Right cardiac atrium (tissue), 5 donors: ENCODE data around the gene NEK2. TPM values are rescaled to one million over a fixed set of nuclear protein-coding genes. Genes with fewer than 3 reads are reported as not detected.
"Not testable (repeated sequence)": the region's sequence is repeated elsewhere in the genome, so short reads cannot be mapped to it uniquely, and the experiment has no call there.

Experiments
- ATAC-seq, 2 donors: fragments of 200-7000 bp; cut with Tn5 transposase; one replicate each; pipeline versions ENCODE4 v1.8.0 to v1.9.1; 2020; ENCODE audit warnings: moderate library complexity in 2 of 2, mild to moderate bottlenecking in 1 of 2
- DNase-seq, 3 donors: peaks; one replicate each; pipeline ENCODE4 v3.0.0-alpha.2; 2020
- H3K27ac ChIP-seq: one replicate; pipeline ENCODE4 v1.5.1; 2013; ENCODE audit warnings: mild to moderate bottlenecking, low read length, control low read depth, moderate library complexity
- H3K27me3 ChIP-seq: one replicate; pipeline ENCODE4 v1.6.1; 2013; ENCODE audit not compliant: control insufficient read depth, insufficient read depth
- H3K4me1 ChIP-seq: one replicate; pipeline ENCODE4 v1.6.1; 2013; ENCODE audit warnings: low read length; ENCODE audit not compliant: control insufficient read depth, insufficient read depth
- H3K4me3 ChIP-seq: one replicate; pipeline ENCODE4 v1.5.1; 2013; ENCODE audit warnings: low read length, control low read depth
- H3K9me3 ChIP-seq: one replicate; pipeline ENCODE4 v1.6.1; 2013; ENCODE audit warnings: low read length; ENCODE audit not compliant: control insufficient read depth
- WGBS: extraction: QIAGEN DNeasy Blood & Tissue Kit; methylation state at CpG from one replicate; pipeline ENCODE4 v1.1.7; 2013; 5-methylcytosine and 5-hydroxymethylcytosine counted together
- intact Hi-C, 4 donors: fragments of 100-400 bp; cut with DNase I; formaldehyde crosslinking; loops; one replicate each; pipeline versions ENCODE4 v1.11.0 to v1.14.0; 2022 to 2023
- polyA plus RNA-seq: library from polyadenylated mRNA; stranded (reverse); fragments of 200-250 nt; gene quantifications from one replicate; pipeline ENCODE4 v1.2.3, GENCODE V29; 2013
- total RNA-seq, 4 donors: library from RNA; stranded (reverse); fragmentation: NEBNext Ultra II Directional; extraction: Animal tissue kit (Norgen Biotek cat#: 25700); gene quantifications; one replicate each; pipeline ENCODE4 v1.2.1, GENCODE V29; 2021
- donor health status: healthy with polysubstance abuse.
- donor health status: DM: no; HTN: yes; CAD: no.
- donor health status: DM: no; HTN: no; CAD: no.
- donor health status: DM: no; HTN: yes; CAD: no; lungs with severe emphysema.
- donor health status: DM: yes; HTN: yes; CAD: no.

Gene NEK2
- total and polyA plus RNA-seq, 5 donors: 0.25 to 0.80 (median 0.44) TPM; not detected in 2

DNA sequence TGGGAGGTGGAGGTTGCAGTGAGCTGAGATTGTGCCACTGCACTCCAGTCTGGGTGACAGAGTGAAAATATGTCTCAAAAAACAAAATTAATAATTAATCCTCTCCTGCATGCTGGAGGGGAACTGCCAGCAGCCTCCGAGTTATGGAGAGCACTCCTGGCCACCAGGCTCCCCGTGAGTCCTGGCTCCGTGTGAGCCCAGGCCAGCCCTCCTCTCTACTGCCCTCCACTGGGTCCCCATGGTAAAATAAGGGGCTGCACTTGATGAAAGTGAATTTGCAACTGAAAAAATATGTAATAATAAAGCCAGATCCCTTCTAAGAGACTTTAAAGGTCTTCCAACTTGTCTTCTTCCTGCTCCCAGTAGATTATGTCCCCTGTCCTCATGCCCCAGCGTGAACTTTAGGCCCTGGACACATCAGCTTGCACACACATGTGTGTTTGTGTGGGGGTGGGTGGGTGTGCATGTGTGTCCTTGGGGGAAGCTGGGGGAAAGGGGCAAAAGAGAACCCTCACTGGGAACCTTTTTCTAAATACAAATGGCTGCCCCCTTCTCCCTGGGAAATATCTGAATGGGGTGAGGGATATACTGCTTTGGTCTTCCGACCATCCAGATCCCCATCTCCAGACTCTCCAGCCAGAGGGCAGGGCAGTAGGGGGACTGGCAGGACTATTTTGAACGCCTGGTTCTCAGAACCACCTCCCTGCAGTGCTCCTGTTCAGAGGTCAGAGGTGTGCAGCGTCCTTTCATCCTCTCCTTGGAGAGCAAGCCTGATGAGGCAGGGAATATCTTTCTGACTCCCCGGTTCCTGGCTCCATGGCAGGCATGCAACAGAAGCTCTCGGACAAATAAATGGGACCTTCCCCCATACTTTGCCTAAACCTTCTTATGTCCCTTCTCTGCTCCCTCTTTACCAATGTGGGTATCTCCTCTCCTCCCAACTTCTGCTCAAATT is 26.2 kb downstream of the NEK2 start:
- Histone ChIP-seq H3K27ac (no peak overlapping the region), H3K27me3 (no peaks in the 10 kb centered on the region), H3K9me3 (no peaks in the 10 kb centered on the region), H3K4me3 (no peak overlapping the region), H3K4me1 (no peaks in the 10 kb centered on the region)
- 59% methylated on average over 9 of the region's 9 CpGs for WGBS
- ATAC-seq (peak; percentile 85 to 86), DNase-seq (peak in 2 of 3 donors; percentile 60 to 82)
- intact Hi-C loops: loop anchor here in 1 of 4 donors (5.0 kb wide), 1 partner anchor 72 kb away; the partner anchor contains the start of gene SLC30A1

DNA sequence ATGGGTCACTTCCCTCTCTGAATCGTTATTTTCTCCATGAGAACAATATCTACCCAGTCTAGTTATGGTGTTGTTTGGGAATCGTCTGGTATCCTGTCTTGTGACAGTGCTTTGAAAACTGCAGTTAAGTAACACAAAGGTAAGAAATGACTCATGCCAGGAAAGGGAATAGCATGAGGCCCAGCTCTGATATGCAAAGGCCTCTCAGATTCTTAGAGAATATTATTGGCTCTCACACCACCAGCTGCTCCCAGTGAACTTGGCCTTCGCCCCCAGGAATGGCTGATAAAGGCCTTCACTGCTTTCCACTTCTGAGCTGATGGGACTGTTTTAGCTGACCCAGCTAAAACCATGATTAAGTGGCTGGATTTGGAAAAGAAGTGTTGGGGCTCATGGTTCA is 27.1 kb downstream of the NEK2 start:
- ATAC-seq: peak in 1 of 2 donors; percentile 32
- intact Hi-C loops: loop anchor here in 1 of 4 donors (5.0 kb wide), 1 partner anchor 71 kb away; the partner anchor contains the start of gene SLC30A1

DNA sequence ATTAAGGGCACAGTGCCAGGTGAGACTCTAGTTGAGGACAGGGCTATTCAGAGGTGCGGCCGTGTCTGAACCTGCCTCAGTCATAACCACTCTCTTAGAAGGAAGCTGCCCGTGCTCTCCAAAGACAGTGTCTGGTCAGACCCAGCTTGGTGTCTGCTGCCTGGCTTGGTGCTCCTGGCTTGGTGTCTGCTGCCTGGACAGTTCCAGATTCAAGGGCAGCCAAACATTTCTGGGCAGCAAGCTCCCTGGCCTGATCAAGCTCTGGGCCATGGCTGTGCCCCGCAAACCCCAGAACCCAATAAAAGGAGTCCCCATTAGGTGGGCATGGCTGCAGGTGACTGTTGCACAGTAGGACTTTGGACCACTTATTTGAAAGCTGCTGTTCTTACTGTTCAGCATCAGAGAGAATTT is 27.7 kb downstream of the NEK2 start:
- Histone ChIP-seq H3K4me1 (peaks cover 2% of the 10 kb centered on the region), H3K27me3 (no peaks in the 10 kb centered on the region), H3K4me3 (no peak overlapping the region), H3K9me3 (no peaks in the 10 kb centered on the region), H3K27ac (no peak overlapping the region)
- no peak for ATAC-seq
- intact Hi-C loops: loop anchor here in 1 of 4 donors (5.0 kb wide), 1 partner anchor 70 kb away; the partner anchor contains the start of gene SLC30A1
- DNase-seq: no peak
- 86% methylated on average over 4 of the region's 4 CpGs for WGBS

More for the DNA sequence above, 27.1 kb downstream of the NEK2 start:
- no peak overlapping the region for H3K4me3 ChIP-seq
- H3K9me3 ChIP-seq: no peaks in the 10 kb centered on the region
- H3K27me3 ChIP-seq: no peaks in the 10 kb centered on the region
- no peak for DNase-seq
- WGBS: 53% methylated on average over 3 of the region's 3 CpGs
- peaks cover 2% of the 10 kb centered on the region for H3K4me1 ChIP-seq
- no peak overlapping the region for H3K27ac ChIP-seq

DNA sequence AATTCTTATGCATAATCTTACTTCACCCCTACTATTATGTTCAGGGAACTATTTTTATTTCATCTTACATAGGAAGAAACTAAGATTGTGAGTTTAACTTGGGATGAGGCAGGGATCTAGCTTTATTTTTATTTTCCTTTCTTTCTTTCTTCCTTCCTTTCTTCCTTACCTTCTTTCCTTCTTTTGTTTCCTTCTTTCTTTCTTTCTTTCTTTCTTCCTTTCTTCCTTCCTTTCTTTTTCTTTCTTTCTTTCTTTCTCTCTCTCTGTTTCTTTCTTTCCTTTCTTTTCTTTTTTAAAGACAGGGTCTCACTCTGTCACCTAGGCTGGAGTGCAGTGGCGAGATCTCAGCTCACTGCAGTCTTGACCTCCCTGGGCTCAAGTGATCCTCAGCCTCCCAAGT is 28.9 kb downstream of the NEK2 start:
- ATAC-seq (no peak), DNase-seq (no peak)
- intact Hi-C loops: loop anchor here in 1 of 4 donors (5.0 kb wide), 1 partner anchor 69 kb away; the partner anchor contains the start of gene SLC30A1
- 95% methylated on average over 1 of the region's 1 CpG for WGBS
- H3K4me1 ChIP-seq: peaks cover 2% of the 10 kb centered on the region
- H3K27ac ChIP-seq: no peak overlapping the region
- H3K27me3 ChIP-seq: no peaks in the 10 kb centered on the region
- no peaks in the 10 kb centered on the region for H3K9me3 ChIP-seq
- H3K4me3 ChIP-seq: no peak overlapping the region

DNA sequence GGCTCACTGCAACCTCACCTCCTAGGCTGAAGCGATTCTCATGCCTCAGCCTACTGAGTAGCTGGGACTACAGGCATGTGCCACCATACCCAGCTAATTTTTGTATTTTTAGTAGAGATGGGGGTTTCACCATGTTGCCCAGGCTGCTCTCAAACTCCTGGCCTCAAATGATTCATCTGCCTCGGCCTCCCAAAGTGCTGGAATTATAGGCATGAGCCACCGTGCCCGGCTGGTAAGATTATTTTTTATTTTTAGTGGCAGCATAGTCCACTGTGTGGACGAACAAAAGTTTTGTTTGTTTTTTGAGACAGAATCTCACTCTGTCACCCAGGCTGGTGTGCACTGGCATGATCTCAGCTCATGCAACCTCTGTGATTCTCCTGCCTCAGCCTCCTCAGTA is 29.8 kb downstream of the NEK2 start:
- intact Hi-C loops: loop anchor here in 1 of 4 donors (5.0 kb wide), 1 partner anchor 68 kb away; the partner anchor contains the start of gene SLC30A1
- not testable (repeated sequence) for H3K27ac ChIP-seq, H3K4me3 ChIP-seq, DNase-seq, H3K4me1 ChIP-seq, H3K27me3 ChIP-seq, ATAC-seq, H3K9me3 ChIP-seq
- 70% methylated on average over 5 of the region's 5 CpGs for WGBS

DNA sequence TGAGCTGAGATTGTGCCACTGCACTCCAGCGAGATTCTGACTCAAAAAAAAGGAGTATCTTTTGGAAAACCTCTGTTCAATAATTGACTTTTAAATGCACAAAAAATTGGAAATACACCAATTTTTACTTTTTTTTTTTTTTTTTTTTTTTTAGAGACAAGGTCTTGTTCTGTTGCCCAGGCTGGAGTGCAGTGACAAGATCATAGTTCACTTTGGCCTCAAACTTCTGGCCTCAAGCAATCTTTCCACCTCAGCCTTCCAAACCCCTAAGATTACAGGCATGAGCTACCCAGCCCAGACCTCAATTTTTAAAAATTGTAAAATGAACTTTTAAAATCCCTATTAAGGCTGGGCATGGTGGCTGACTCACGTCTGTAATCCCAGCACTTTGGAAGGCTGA is 30.8 kb downstream of the NEK2 start:
- H3K4me3 ChIP-seq: no peak overlapping the region
- ATAC-seq: no peak

DNA sequence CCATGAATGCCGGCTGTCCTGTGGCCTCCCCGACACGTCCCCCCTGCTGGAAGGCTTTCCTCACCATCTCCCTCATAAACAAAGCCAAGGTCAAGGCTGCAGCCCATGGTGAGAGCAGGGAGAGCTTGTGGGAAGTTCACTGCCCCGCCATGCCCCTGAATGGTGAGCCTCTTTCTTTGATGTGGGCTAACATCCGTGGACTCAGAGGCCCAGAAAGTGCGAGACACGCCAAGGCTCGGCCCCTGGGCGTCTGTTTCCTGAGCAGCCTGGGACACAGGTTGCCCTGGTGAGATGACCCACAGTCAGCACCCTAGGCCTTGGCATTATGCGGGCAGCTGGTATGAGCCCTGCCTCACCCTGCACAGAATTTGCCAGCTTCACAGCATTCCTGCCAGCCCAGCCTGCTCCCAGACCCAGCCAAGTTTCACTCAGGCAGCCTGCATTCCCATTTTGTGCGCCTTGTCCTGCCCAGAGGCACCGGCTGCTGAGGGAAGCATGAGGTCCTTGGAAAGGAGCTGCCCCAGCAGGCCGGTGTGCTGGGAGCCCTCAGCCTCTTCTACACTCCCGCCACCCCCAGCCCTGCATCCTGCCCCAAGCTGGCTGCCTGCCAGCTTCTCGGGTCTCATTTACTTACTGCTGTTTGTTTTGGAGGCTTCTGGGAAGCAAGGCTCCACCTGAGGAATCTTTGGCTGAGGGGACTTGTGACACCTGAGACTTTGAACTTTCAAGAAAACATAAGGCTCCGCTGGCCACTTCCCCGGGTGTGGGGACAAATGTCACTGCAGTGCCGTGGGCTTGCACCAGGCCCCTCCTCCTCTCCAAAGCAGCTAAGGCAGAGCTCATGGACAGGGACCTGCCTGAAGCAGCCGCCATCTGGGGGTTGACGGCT is 31.9 kb downstream of the NEK2 start:
- 47% methylated on average over 20 of the region's 20 CpGs for WGBS
- intact Hi-C loops: no loop called here
- Histone ChIP-seq H3K4me1 (peaks cover 2% of the 10 kb centered on the region), H3K27me3 (no peaks in the 10 kb centered on the region), H3K27ac (peak overlapping the region; percentile 2), H3K9me3 (no peaks in the 10 kb centered on the region), H3K4me3 (no peak overlapping the region)
- peak in 2 of 3 donors; percentile 32 to 52 for DNase-seq
- peak; percentile 47 to 70 for ATAC-seq

More for the DNA sequence above, 30.8 kb downstream of the NEK2 start:
- DNase-seq: no peak
- intact Hi-C loops: loop anchor here in 1 of 4 donors (5.0 kb wide), 1 partner anchor 67 kb away; the partner anchor contains the start of gene SLC30A1
- no peaks in the 10 kb centered on the region for H3K9me3 ChIP-seq
- H3K27ac ChIP-seq: no peak overlapping the region
- H3K27me3 ChIP-seq: no peaks in the 10 kb centered on the region
- peaks cover 2% of the 10 kb centered on the region for H3K4me1 ChIP-seq
- WGBS: 72% methylated on average over 2 of the region's 2 CpGs

DNA sequence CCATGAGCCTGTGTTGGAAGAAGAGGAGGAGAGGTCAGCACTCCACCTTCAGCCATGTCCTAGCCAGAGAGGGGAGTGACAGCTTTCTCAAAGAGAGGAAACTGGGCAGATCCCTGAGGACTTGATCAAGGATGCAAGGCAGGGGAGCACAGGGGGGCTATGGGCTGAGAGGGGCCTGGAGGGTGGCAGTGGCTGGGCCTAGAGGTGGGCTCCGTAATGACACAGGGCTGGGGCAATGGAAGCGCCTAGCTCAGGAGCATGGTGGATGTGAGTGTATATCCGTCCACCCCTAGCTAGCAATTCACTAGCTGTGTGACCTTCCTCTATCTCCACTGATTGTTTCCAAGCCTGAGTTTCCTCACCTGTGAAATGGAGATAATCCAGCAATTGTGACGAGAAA is 32.6 kb downstream of the NEK2 start:
- intact Hi-C loops: no loop called here
- Histone ChIP-seq H3K9me3 (no peaks in the 10 kb centered on the region), H3K27me3 (no peaks in the 10 kb centered on the region), H3K27ac (no peak overlapping the region), H3K4me3 (no peak overlapping the region), H3K4me1 (peaks cover 2% of the 10 kb centered on the region)
- WGBS: 93% methylated on average over 4 of the region's 4 CpGs
- no peak for DNase-seq
- no peak for ATAC-seq

DNA sequence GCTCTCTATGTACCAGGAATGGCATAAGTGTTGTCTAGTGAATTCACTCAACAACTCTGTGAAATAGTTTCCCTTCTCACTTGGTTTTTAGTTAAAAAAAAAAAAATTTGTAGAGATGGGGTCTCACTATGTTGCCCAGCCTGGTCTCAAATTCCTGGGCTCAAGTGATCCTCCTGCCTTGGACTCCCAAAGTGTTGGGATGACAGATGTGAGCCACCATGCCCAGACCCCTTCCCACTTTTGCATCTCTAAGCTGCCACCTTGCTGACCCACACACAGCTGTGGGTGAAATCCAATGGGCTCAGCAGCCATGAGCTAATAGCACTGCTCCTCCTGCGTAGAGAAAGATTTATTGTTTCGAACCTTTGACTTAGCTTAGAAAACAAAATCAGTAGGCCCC is 33.5 kb downstream of the NEK2 start:
- ATAC-seq (no peak), DNase-seq (no peak)
- intact Hi-C loops: no loop called here
- Histone ChIP-seq H3K9me3 (no peaks in the 10 kb centered on the region), H3K27me3 (no peaks in the 10 kb centered on the region), H3K27ac (no peak overlapping the region), H3K4me3 (no peak overlapping the region), H3K4me1 (peaks cover 2% of the 10 kb centered on the region)
- WGBS: 96% methylated on average over 2 of the region's 2 CpGs

DNA sequence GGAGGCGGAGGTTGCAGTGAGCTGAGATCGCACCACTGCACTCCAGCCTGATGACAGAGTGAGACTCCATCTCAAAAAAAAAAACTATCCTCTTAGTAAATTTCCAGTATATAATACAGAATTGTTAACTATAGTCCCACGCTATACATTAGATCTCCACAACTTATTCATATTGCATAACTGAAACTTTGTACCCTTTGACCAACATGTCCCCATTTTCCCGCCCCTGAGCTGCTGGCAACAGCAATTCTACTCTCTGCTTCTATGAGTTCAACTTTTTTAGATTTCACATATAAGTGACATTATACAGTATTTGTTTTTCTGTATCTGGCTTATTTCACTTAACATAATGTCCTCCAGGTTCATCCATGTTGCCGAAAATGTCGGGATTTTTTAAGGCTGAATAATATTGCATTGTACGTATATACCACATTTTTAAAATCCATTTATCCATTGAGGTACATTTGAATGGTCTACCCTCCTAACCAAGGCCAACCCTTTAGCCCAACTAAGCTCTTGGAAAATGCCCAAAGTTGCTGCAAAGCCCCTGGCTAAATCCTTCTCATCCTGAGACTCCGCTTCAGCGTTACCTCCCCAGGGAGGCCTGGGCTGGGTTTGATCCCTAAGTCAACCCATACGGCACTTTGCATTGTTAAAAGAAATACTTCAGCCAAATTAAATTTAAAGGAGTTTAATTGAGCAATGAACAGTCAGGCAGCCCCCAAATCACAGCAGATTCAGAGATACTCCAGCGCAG is 34.2 kb downstream of the NEK2 start:
- DNase-seq (no peak), ATAC-seq (no peak)
- no peak overlapping the region for H3K27ac ChIP-seq
- H3K9me3 ChIP-seq: no peaks in the 10 kb centered on the region
- 97% methylated on average over 11 of the region's 11 CpGs for WGBS
- H3K4me3 ChIP-seq: no peak overlapping the region
- H3K4me1 ChIP-seq: peaks cover 2% of the 10 kb centered on the region
- no peaks in the 10 kb centered on the region for H3K27me3 ChIP-seq
- intact Hi-C loops: no loop called here
